Measurements from ENCODE around the gene PATJ. TPM values are rescaled to one million over a fixed set of nuclear protein-coding genes. Genes with fewer than 3 reads are reported as not detected.

The PATJ gene
- total RNA-seq, 1 experiment from 2014 or later: 28.7 TPM

GRCh38 chr1:61757950-61758349, 15.7 kb downstream of the PATJ start:
- peaks cover 56% of the 10 kb centered on the region for H3K79me2 ChIP-seq (ENCODE audit: low read length)

GRCh38 chr1:61770131-61770530, 27.9 kb downstream of the PATJ start:
- peaks cover 16% of the 10 kb centered on the region; the same call in 1 of the 2 replicates for H3K36me3 ChIP-seq (ENCODE audit: low read depth, low read length)
- H3K27ac ChIP-seq (ENCODE audit: low read length): no peak overlapping the region
- no peak overlapping the region for H2AFZ ChIP-seq (ENCODE audit: low read length)
- no peak for ATAC-seq
- no peaks in the 10 kb centered on the region for H3K9me3 ChIP-seq (ENCODE audit: low read length)
- H3K9ac ChIP-seq (ENCODE audit: low read length): no peak overlapping the region
- H3F3A ChIP-seq (ENCODE audit: low read length, unreplicated experiment): no peaks in the 10 kb centered on the region
- intact Hi-C loops (cut with micrococcal nuclease): no loop called here
- DNase-seq: no peak
- ChIA-PET CTCF (no interaction called here), POLR2A (ENCODE audit: unreplicated experiment) (no interaction called here)
- no peaks in the 10 kb centered on the region for H3K79me2 ChIP-seq (ENCODE audit: low read length)
- no peaks in the 10 kb centered on the region for H3K9me2 ChIP-seq (replicated peaks; ENCODE audit: low read length)
- H3K27me3 ChIP-seq (ENCODE audit: low read length): no peaks in the 10 kb centered on the region
- TF ChIP-seq EZH2 (IDR thresholded peaks at IDR 0.05; ENCODE audit: low read length, unreplicated experiment): no peak
- no peak for TF ChIP-seq EZH2phosphoT487 (IDR thresholded peaks at IDR 0.05; ENCODE audit: borderline replicate concordance, low read length)
- no peak for TF ChIP-seq CTCF (conservative IDR thresholded peaks at IDR 0.05; ENCODE audit: low read depth, low read length)
- no peaks in the 10 kb centered on the region for H3K4me1 ChIP-seq (ENCODE audit: insufficient read depth, low read length)
- no peak overlapping the region for H3K4me3 ChIP-seq (ENCODE audit: low read length)
- no peaks in the 10 kb centered on the region for H4K20me1 ChIP-seq (ENCODE audit: low read length)
- BruUV-seq (replicated peaks): no TSS peak
- H3K4me2 ChIP-seq (ENCODE audit: low read length): no peak overlapping the region

More at GRCh38 chr1:61757950-61758349, 15.7 kb downstream of the PATJ start:
- H3K4me3 ChIP-seq (ENCODE audit: low read length): no peak overlapping the region
- H4K20me1 ChIP-seq (ENCODE audit: low read length): no peaks in the 10 kb centered on the region
- intact Hi-C loops (cut with micrococcal nuclease): no loop called here
- ATAC-seq: no peak
- H3K27ac ChIP-seq (ENCODE audit: low read length): no peak overlapping the region
- ChIA-PET CTCF (no interaction called here), POLR2A (ENCODE audit: unreplicated experiment) (no interaction called here)
- H3K27me3 ChIP-seq (ENCODE audit: low read length): no peaks in the 10 kb centered on the region
- peaks cover 10% of the 10 kb centered on the region for H3K4me1 ChIP-seq (ENCODE audit: insufficient read depth, low read length)
- H2AFZ ChIP-seq (ENCODE audit: low read length): no peak overlapping the region
- no peak overlapping the region for H3K4me2 ChIP-seq (ENCODE audit: low read length)
- no peaks in the 10 kb centered on the region for H3K9me2 ChIP-seq (replicated peaks; ENCODE audit: low read length)
- H3K9me3 ChIP-seq (ENCODE audit: low read length): no peaks in the 10 kb centered on the region
- 0 out of 2 replicates have a peak, but pooled peaks cover 2% of the 10 kb centered on the region for H3K36me3 ChIP-seq (ENCODE audit: low read depth, low read length)
- no TSS peak for BruUV-seq (replicated peaks)
- no peaks in the 10 kb centered on the region for H3F3A ChIP-seq (ENCODE audit: low read length, unreplicated experiment)
- no peak for DNase-seq
- H3K9ac ChIP-seq (ENCODE audit: low read length): no peak overlapping the region
- no peak for TF ChIP-seq CTCF (conservative IDR thresholded peaks at IDR 0.05; ENCODE audit: low read depth, low read length)
- no peak for TF ChIP-seq EZH2 (IDR thresholded peaks at IDR 0.05; ENCODE audit: low read length, unreplicated experiment)
- no peak for TF ChIP-seq EZH2phosphoT487 (IDR thresholded peaks at IDR 0.05; ENCODE audit: borderline replicate concordance, low read length)

GRCh38 chr1:61776091-61776490, 33.8 kb downstream of the PATJ start:
- ATAC-seq (no peak), DNase-seq (no peak)
- intact Hi-C loops (cut with micrococcal nuclease): no loop called here
- BruUV-seq (replicated peaks): no TSS peak
- no peak overlapping the region for H3K4me2 ChIP-seq (ENCODE audit: low read length)
- no peaks in the 10 kb centered on the region for H3K27me3 ChIP-seq (ENCODE audit: low read length)
- H3K79me2 ChIP-seq (ENCODE audit: low read length): no peaks in the 10 kb centered on the region
- no peaks in the 10 kb centered on the region for H3F3A ChIP-seq (ENCODE audit: low read length, unreplicated experiment)
- H3K4me3 ChIP-seq (ENCODE audit: low read length): no peak overlapping the region
- no peak overlapping the region for H3K9ac ChIP-seq (ENCODE audit: low read length)
- H3K36me3 ChIP-seq (ENCODE audit: low read depth, low read length): peaks cover 18% of the 10 kb centered on the region; the same call in 1 of the 2 replicates
- no peak overlapping the region for H3K27ac ChIP-seq (ENCODE audit: low read length)
- TF ChIP-seq EZH2phosphoT487 (IDR thresholded peaks at IDR 0.05; ENCODE audit: borderline replicate concordance, low read length) (no peak), CTCF (conservative IDR thresholded peaks at IDR 0.05; ENCODE audit: low read depth, low read length) (no peak), EZH2 (IDR thresholded peaks at IDR 0.05; ENCODE audit: low read length, unreplicated experiment) (no peak)
- H3K4me1 ChIP-seq (ENCODE audit: insufficient read depth, low read length): no peaks in the 10 kb centered on the region
- H4K20me1 ChIP-seq (ENCODE audit: low read length): no peaks in the 10 kb centered on the region
- H3K9me2 ChIP-seq (replicated peaks; ENCODE audit: low read length): no peaks in the 10 kb centered on the region
- CTCF ChIA-PET: no interaction called here
- no peaks in the 10 kb centered on the region for H3K9me3 ChIP-seq (ENCODE audit: low read length)
- POLR2A ChIA-PET (ENCODE audit: unreplicated experiment): no interaction called here
- H2AFZ ChIP-seq (ENCODE audit: low read length): no peak overlapping the region
